CD14-positive monocyte (primary cell): ENCODE data around the gene PTPRN2. TPM values are rescaled to one million over a fixed set of nuclear protein-coding genes. Genes with fewer than 3 reads are reported as not detected.

Experiments used
- DNase-seq, 3 donors: peaks; one replicate each; pipeline ENCODE4 v3.0.0-alpha.2; 2011 to 2022
- H2AFZ ChIP-seq: 2 replicates; pipeline ENCODE4 v1.6.0; 2012; ENCODE audit warnings: mild to moderate bottlenecking, low read depth, low read length, inconsistent platforms; ENCODE audit not compliant: insufficient read depth, poor library complexity, severe bottlenecking
- H3K27ac ChIP-seq, 2 donors: 1 replicate in 1 of 2; 2 replicates in 1 of 2; pipeline ENCODE4 v1.5.1; 2012 to 2013; ENCODE audit warnings: low read length in 2 of 2, control low read depth in 1 of 2, inconsistent platforms in 1 of 2, low read depth in 1 of 2, mild to moderate bottlenecking in 1 of 2
- H3K27me3 ChIP-seq, 2 donors: one replicate each; pipeline versions ENCODE4 v1.6.0 to v1.6.1; 2011 to 2013; ENCODE audit warnings: low read length in 2 of 2; ENCODE audit not compliant: control insufficient read depth in 2 of 2, insufficient read depth in 2 of 2
- H3K36me3 ChIP-seq, 2 donors: replicated peaks in 1 of 2; 1 replicate in 1 of 2; 2 replicates in 1 of 2; pipeline versions ENCODE4 v1.5.1 to v1.6.1; 2012 to 2013; ENCODE audit warnings: low read length in 2 of 2, control low read depth in 1 of 2, inconsistent platforms in 1 of 2, mild to moderate bottlenecking in 1 of 2; ENCODE audit not compliant: insufficient read depth in 2 of 2, control insufficient read depth in 1 of 2
- H3K4me1 ChIP-seq, 2 donors: 1 replicate in 1 of 2; 2 replicates in 1 of 2; pipeline versions ENCODE4 v1.5.1 to v1.6.1; 2012 to 2013; ENCODE audit warnings: low read length in 2 of 2, control low read depth in 1 of 2, inconsistent platforms in 1 of 2, mild to moderate bottlenecking in 1 of 2, moderate library complexity in 1 of 2; ENCODE audit not compliant: insufficient read depth in 2 of 2, control insufficient read depth in 1 of 2
- H3K4me2 ChIP-seq: replicated peaks from 2 replicates; pipeline ENCODE3; 2012; ENCODE audit warnings: low read length, moderate library complexity, mild to moderate bottlenecking; ENCODE audit not compliant: poor library complexity, severe bottlenecking; ENCODE audit errors: extremely low read depth
- H3K4me3 ChIP-seq, 3 experiments: fragments of 200-600 bp in 1 of 3; sonication (generic) in 1 of 3; replicated peaks in 1 of 3; 1 replicate in 2 of 3; 2 replicates in 1 of 3; pipeline ENCODE4 v1.5.1; 2011 to 2013; ENCODE audit warnings: low read length in 3 of 3, mild to moderate bottlenecking in 3 of 3, control low read depth in 2 of 3, low read depth in 2 of 3, inconsistent platforms in 1 of 3, moderate library complexity in 1 of 3
- H3K79me2 ChIP-seq: 2 replicates; pipeline ENCODE4 v1.6.0; 2012; ENCODE audit warnings: mild to moderate bottlenecking, control low read depth, inconsistent platforms, low read length, moderate library complexity; ENCODE audit not compliant: insufficient read depth
- H3K9ac ChIP-seq: 2 replicates; pipeline ENCODE4 v1.6.0; 2017; ENCODE audit warnings: low read length, mild to moderate bottlenecking; ENCODE audit not compliant: insufficient read depth, poor library complexity, severe bottlenecking
- H3K9me3 ChIP-seq, 2 donors: replicated peaks in 1 of 2; 1 replicate in 1 of 2; 2 replicates in 1 of 2; pipeline versions ENCODE4 v1.5.1 to v1.6.1; 2012 to 2013; ENCODE audit warnings: low read length in 2 of 2, control low read depth in 1 of 2; ENCODE audit not compliant: control insufficient read depth in 1 of 2, insufficient read depth in 1 of 2
- H4K20me1 ChIP-seq: 2 replicates; pipeline ENCODE4 v1.6.0; 2012; ENCODE audit warnings: mild to moderate bottlenecking, low read length, control low read depth, moderate library complexity; ENCODE audit not compliant: insufficient read depth
- H3K27ac Mint-ChIP-seq, 7 donors: one replicate each; pipeline ENCODE4 v1.8.0; 2020; ENCODE audit warnings: mild to moderate bottlenecking in 7 of 7, mixed read lengths in 7 of 7, moderate library complexity in 6 of 7, inconsistent platforms in 2 of 7
- H3K27me3 Mint-ChIP-seq, 3 donors: one replicate each; pipeline ENCODE4 v1.8.0; 2021 to 2022; ENCODE audit warnings: low read depth in 3 of 3, mild to moderate bottlenecking in 3 of 3, mixed read lengths in 3 of 3, moderate library complexity in 3 of 3, inconsistent platforms in 1 of 3
- H3K36me3 Mint-ChIP-seq, 2 donors: one replicate each; pipeline ENCODE4 v1.8.0; 2020; ENCODE audit warnings: mixed read lengths in 2 of 2, inconsistent platforms in 1 of 2, mild to moderate bottlenecking in 1 of 2
- H3K4me1 Mint-ChIP-seq: one replicate; pipeline ENCODE4 v1.8.0; 2020; ENCODE audit warnings: mild to moderate bottlenecking, mixed read lengths
- H3K4me3 Mint-ChIP-seq, 2 donors: one replicate each; pipeline ENCODE4 v1.8.0; 2020; ENCODE audit warnings: mild to moderate bottlenecking in 2 of 2, mixed read lengths in 2 of 2, moderate library complexity in 1 of 2
- H3K9me3 Mint-ChIP-seq, 7 donors: one replicate each; pipeline ENCODE4 v1.8.0; 2020 to 2022; ENCODE audit warnings: mixed read lengths in 7 of 7, mild to moderate bottlenecking in 6 of 7, moderate library complexity in 6 of 7, inconsistent platforms in 2 of 7
- WGBS: methylation state at CpG from one replicate; pipeline ENCODE4 v1.1.5; 2013; ENCODE audit warnings: missing lambda C conversion rate; ENCODE audit not compliant: insufficient coverage; 5-methylcytosine and 5-hydroxymethylcytosine counted together
- intact Hi-C, 2 donors: fragments of 100-400 bp; cut with micrococcal nuclease; formaldehyde crosslinking; loops; one replicate each; pipeline versions ENCODE4 v1.15.0 to v1.15.1; 2023
- polyA plus RNA-seq, 3 donors: library from polyadenylated mRNA; depleted of rRNA in 1 of 3; unstranded in 2 of 3; stranded (reverse) in 1 of 3; fragments of 300-500 nt in 2 of 3; fragments of >200 nt in 1 of 3; fragmentation: Illumina TruSeq in 2 of 3; gene quantifications; 1 replicate in 2 of 3; 2 replicates in 1 of 3; pipeline ENCODE4 v1.2.3, GENCODE V29; 2012 to 2021
- TF ChIP-seq, protein P1 (sequence below): fragments of 200-600 bp; IDR thresholded peaks from one replicate; pipeline ENCODE4 v1.8.0; 2022; ENCODE audit warnings: antibody characterized with exemption, mild to moderate bottlenecking

The PTPRN2 gene
- polyA plus RNA-seq, 3 donors = 0.25 to 1.4 (median 0.97) TPM

DNA sequence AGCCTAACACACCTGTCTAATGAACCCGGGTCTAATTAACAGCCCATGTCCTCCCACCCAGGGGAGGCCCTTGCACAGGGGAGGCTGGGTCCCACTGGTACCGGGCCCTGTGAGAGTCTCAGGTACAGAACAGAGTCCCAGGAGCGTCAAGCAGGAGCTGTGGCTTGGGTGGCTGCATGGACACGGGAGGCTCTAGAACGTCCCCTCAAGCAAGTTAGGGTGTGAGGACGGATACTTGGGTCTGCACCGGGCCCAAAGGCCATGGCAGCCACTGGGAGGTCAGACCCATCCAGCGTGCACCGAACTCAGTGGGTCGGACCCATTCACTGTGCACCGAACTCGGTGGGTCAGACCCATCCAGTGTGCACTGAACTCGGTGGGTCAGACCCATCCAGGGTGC, 941.1 kb downstream of the PTPRN2 start:
- Mint-ChIP-seq H3K27me3 (peaks cover 1 to 2% (median 1%) of the 10 kb centered on the region in 3 donors), H3K4me3 (no peak overlapping the region), H3K27ac (no peak overlapping the region), H3K36me3 (no peaks in the 10 kb centered on the region), H3K4me1 (no peaks in the 10 kb centered on the region), H3K9me3 (peaks cover 0 to 5% (median 0%) of the 10 kb centered on the region in 7 donors)
- Histone ChIP-seq H2AFZ (no peak overlapping the region), H3K9me3 (no peaks in the 10 kb centered on the region), H3K4me3 (no peak overlapping the region), H3K27ac (no peak overlapping the region), H3K79me2 (no peaks in the 10 kb centered on the region), H3K9ac (no peak overlapping the region), H3K36me3 (no peaks in the 10 kb centered on the region), H3K4me2 (no peak overlapping the region), H3K4me1 (no peaks in the 10 kb centered on the region), H3K27me3 (no peaks in the 10 kb centered on the region), H4K20me1 (no peaks in the 10 kb centered on the region)
- no peak for DNase-seq
- 96% methylated on average over 6 of the region's 13 CpGs for WGBS
- intact Hi-C loops = no loop called here
- TF ChIP-seq, protein P1, sequence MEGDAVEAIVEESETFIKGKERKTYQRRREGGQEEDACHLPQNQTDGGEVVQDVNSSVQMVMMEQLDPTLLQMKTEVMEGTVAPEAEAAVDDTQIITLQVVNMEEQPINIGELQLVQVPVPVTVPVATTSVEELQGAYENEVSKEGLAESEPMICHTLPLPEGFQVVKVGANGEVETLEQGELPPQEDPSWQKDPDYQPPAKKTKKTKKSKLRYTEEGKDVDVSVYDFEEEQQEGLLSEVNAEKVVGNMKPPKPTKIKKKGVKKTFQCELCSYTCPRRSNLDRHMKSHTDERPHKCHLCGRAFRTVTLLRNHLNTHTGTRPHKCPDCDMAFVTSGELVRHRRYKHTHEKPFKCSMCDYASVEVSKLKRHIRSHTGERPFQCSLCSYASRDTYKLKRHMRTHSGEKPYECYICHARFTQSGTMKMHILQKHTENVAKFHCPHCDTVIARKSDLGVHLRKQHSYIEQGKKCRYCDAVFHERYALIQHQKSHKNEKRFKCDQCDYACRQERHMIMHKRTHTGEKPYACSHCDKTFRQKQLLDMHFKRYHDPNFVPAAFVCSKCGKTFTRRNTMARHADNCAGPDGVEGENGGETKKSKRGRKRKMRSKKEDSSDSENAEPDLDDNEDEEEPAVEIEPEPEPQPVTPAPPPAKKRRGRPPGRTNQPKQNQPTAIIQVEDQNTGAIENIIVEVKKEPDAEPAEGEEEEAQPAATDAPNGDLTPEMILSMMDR = no peak

DNA sequence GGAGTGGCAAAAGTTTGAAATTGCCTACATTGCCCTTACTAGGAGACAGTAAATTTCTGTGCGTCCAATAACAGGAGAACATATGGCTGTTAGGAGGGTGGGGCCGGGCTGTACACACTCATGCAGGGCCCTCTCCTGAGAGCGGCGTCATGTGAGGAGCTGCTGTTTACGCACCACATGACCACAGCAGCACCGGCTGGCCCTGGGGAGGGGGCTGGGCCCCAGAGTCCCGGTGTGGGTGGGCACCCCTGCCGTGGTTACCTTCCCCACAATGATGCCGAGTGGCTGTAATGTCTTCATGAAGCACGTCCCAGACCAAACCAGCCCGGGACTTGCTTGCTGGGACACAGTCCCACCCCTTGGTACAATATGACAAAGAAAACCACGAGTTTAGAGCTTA, 942.1 kb downstream of the PTPRN2 start:
- H3K27me3 ChIP-seq = no peaks in the 10 kb centered on the region
- H3K4me1 ChIP-seq = no peaks in the 10 kb centered on the region
- H3K27ac ChIP-seq = no peak overlapping the region
- no peak overlapping the region for H3K4me3 Mint-ChIP-seq
- H3K9me3 Mint-ChIP-seq = peaks cover 0 to 10% (median 4%) of the 10 kb centered on the region in 7 donors
- H3K27ac Mint-ChIP-seq = no peak overlapping the region
- no peaks in the 10 kb centered on the region for H4K20me1 ChIP-seq
- TF ChIP-seq, protein P1 = no peak
- H3K27me3 Mint-ChIP-seq = peaks cover 1 to 7% (median 2%) of the 10 kb centered on the region in 3 donors
- no peak overlapping the region for H3K9ac ChIP-seq
- H3K36me3 ChIP-seq = no peaks in the 10 kb centered on the region
- no peaks in the 10 kb centered on the region for H3K36me3 Mint-ChIP-seq
- no peak overlapping the region for H2AFZ ChIP-seq
- 64% methylated on average over 12 of the region's 12 CpGs for whole genome bisulfite sequencing
- intact Hi-C loops = no loop called here
- no peak for DNase-seq
- no peaks in the 10 kb centered on the region for H3K79me2 ChIP-seq
- H3K9me3 ChIP-seq = peaks cover 0 to under 1% of the 10 kb centered on the region in 2 donors
- no peak overlapping the region for H3K4me2 ChIP-seq
- H3K4me1 Mint-ChIP-seq = no peaks in the 10 kb centered on the region
- no peak overlapping the region for H3K4me3 ChIP-seq
